Activated CD8-positive, alpha-beta memory T cell treated with anti-CD3 and anti-CD28 coated beads for 1 hour (primary cell): ENCODE results near the gene CDHR1.

Experiments used
- DNase-seq, 2 donors: peaks; one replicate each; pipeline ENCODE4 v3.0.0-alpha.2; 2020; ENCODE audit warnings: low read depth in 1 of 2; ENCODE audit errors: extremely low read depth in 1 of 2

CDHR1 gene

GRCh38 chr10:84198206-84198915, 4.0 kb downstream of the CDHR1 start:
- DNase-seq: no peak

- DNase-seq: no peak
Measured at GRCh38 chr10:84200537-84201243, 6.4 kb downstream of the CDHR1 start.

- DNase-seq: no peak
Measured at GRCh38 chr10:84201244-84201606, 6.9 kb downstream of the CDHR1 start.

GRCh38 chr10:84201682-84202081, 7.3 kb downstream of the CDHR1 start:
- no peak for DNase-seq

- DNase-seq: no peak
Measured at GRCh38 chr10:84202349-84202748, 8.0 kb downstream of the CDHR1 start.

GRCh38 chr10:84204122-84204521, 9.8 kb downstream of the CDHR1 start:
- no peak for DNase-seq

GRCh38 chr10:84204610-84205009, 10.3 kb downstream of the CDHR1 start:
- DNase-seq: no peak

- peak; percentile 38 to 39 for DNase-seq
Measured at GRCh38 chr10:84205049-84205852, 10.9 kb downstream of the CDHR1 start.

GRCh38 chr10:84205853-84206525, 11.7 kb downstream of the CDHR1 start:
- no peak for DNase-seq

GRCh38 chr10:84208023-84208422, 13.7 kb downstream of the CDHR1 start:
- no peak for DNase-seq

- no peak for DNase-seq
Measured at GRCh38 chr10:84211566-84211965, 17.2 kb downstream of the CDHR1 start.

- DNase-seq: no peak
Measured at GRCh38 chr10:84212014-84212413, 17.7 kb downstream of the CDHR1 start.

- no peak for DNase-seq
Measured at GRCh38 chr10:84213076-84213475, 18.7 kb downstream of the CDHR1 start.

GRCh38 chr10:84214046-84214572, 19.8 kb downstream of the CDHR1 start:
- DNase-seq: no peak

- no peak for DNase-seq
Measured at GRCh38 chr10:84214612-84215235, 20.4 kb downstream of the CDHR1 start.

GRCh38 chr10:84216834-84217233, 22.5 kb downstream of the CDHR1 start:
- no peak for DNase-seq

GRCh38 chr10:84217746-84218145, 23.4 kb downstream of the CDHR1 start:
- no peak for DNase-seq

GRCh38 chr10:84221916-84222315, 27.6 kb downstream of the CDHR1 start:
- no peak for DNase-seq

- DNase-seq: no peak
Measured at GRCh38 chr10:84224411-84225028, 30.2 kb downstream of the CDHR1 start.
